PC-3 (cell line): ENCODE results near the gene POGLUT2.

Experiments used
- EZH2 ChIP-seq: fragments of 300-600 bp; sonication (generic); IDR thresholded peaks from one replicate; pipeline ENCODE4 v1.6.1; 2017; ENCODE audit warnings: antibody characterized with exemption, mild to moderate bottlenecking, low read length; ENCODE audit not compliant: unreplicated experiment
- EZH2phosphoT487 ChIP-seq: fragments of 300-600 bp; sonication (generic); IDR thresholded peaks from 2 replicates; pipeline ENCODE4 v1.6.1; 2018; ENCODE audit warnings: mild to moderate bottlenecking, antibody characterized with exemption, low read length, borderline replicate concordance
- TF ChIP-seq, protein P1 (sequence below): fragments of 300-600 bp; sonication (generic); conservative IDR thresholded peaks from 2 replicates; pipeline ENCODE4 v1.5.1; 2017; ENCODE audit warnings: antibody characterized with exemption, low read depth, mild to moderate bottlenecking, low read length

DNA sequence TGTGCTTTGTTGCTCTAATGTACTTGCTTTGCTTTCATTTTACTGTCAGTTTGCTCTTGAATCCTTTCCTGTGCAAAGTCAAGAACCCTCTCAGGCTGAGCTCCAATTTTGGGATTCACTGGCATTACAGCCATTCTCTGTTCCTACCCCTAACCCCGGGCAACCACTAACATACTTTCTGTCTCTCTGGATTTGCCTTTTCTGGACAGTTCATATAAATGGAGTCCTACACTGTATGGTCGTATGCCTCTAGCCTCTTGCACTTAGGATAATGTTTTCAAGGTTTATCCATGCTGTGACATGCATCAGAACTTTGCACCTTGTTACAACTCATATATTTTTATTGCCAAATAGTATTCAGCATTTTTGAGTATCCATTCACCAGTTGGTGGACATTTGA, 22.5 kb downstream of the POGLUT2 start:
- TF ChIP-seq, protein P1, sequence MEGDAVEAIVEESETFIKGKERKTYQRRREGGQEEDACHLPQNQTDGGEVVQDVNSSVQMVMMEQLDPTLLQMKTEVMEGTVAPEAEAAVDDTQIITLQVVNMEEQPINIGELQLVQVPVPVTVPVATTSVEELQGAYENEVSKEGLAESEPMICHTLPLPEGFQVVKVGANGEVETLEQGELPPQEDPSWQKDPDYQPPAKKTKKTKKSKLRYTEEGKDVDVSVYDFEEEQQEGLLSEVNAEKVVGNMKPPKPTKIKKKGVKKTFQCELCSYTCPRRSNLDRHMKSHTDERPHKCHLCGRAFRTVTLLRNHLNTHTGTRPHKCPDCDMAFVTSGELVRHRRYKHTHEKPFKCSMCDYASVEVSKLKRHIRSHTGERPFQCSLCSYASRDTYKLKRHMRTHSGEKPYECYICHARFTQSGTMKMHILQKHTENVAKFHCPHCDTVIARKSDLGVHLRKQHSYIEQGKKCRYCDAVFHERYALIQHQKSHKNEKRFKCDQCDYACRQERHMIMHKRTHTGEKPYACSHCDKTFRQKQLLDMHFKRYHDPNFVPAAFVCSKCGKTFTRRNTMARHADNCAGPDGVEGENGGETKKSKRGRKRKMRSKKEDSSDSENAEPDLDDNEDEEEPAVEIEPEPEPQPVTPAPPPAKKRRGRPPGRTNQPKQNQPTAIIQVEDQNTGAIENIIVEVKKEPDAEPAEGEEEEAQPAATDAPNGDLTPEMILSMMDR: no peak
- no peak for TF ChIP-seq EZH2
- TF ChIP-seq EZH2phosphoT487: no peak
